Measurements from ENCODE around the gene DGKG.

DGKG gene

GRCh38 chr3:186368717-186369116 lies 6.7 kb upstream of the DGKG start:
- in situ Hi-C loops (cut with MboI; ENCODE audit: low pct_unique_long_range_greater_than_20kb, low sequenced_read_pairs): no loop called here

DNA sequence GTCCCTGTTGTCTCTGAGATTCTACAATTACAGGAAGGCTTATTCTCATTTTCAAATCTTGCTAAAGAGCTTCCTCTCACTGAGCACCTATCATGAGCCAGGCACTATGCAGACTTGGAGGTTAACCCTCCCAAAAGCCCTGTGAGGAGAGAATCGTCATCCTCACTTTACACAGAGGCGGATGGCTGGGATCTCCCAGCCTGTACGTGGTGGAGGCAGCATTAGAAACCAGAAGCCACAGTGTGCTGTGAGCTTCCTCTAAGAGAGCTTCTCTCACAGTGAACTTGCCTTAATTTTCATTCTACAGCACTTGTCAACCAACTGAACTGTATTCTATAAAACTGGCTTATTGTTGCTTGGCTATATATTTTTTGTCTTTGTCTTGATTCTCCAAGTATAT lies 6.1 kb upstream of the DGKG start:
- in situ Hi-C loops (cut with MboI; ENCODE audit: low pct_unique_long_range_greater_than_20kb, low sequenced_read_pairs): no loop called here

More at GRCh38 chr3:186368717-186369116, 6.7 kb upstream of the DGKG start:
- no peak for DNase-seq

GRCh38 chr3:186367631-186368030 lies 5.6 kb upstream of the DGKG start:
- no peak for DNase-seq
- in situ Hi-C loops (cut with MboI; ENCODE audit: low pct_unique_long_range_greater_than_20kb, low sequenced_read_pairs): no loop called here

More for the DNA sequence above, 6.1 kb upstream of the DGKG start:
- DNase-seq: no peak

GRCh38 chr3:186366206-186366605 lies 4.2 kb upstream of the DGKG start:
- in situ Hi-C loops (cut with MboI; ENCODE audit: low pct_unique_long_range_greater_than_20kb, low sequenced_read_pairs): no loop called here
- DNase-seq: no peak

DNA sequence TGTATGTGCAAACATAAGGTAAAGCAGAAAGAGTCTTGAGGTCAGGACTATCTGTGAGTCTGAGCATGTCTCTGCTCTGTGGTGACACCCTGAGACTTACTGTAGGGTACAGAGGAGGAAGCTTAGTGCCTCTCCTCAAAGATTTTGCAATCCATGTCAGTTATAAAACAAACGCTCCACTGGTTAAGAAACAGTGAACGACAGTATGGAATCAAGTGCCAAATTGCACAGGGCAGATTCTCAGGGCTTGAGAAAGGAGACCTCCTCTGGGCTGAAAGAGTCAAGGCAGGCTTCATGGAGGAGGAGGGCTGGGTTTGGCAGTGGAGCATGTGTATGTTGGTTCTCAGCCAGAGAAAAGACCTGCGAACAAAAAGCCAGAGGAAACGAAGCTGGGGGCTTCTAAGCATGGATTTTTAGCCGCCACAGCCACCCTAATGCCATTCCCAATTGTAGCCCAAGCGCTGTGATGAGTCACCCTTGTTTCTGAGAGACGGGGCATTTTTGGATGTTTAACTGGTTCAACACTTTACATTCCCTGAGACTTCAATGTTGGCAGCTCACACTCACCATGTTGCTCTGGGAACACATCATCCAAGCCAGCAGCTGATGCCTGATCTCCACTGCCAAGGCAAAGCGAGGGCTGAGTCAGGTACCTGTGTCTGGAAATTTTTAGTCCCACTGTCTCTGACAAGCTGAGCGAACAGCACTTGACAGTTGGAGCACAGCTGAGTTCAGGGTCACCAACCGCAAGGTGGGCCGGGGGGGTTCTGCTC lies 3.4 kb upstream of the DGKG start:
- no peak for DNase-seq
- in situ Hi-C loops (cut with MboI; ENCODE audit: low pct_unique_long_range_greater_than_20kb, low sequenced_read_pairs): no loop called here

DNA sequence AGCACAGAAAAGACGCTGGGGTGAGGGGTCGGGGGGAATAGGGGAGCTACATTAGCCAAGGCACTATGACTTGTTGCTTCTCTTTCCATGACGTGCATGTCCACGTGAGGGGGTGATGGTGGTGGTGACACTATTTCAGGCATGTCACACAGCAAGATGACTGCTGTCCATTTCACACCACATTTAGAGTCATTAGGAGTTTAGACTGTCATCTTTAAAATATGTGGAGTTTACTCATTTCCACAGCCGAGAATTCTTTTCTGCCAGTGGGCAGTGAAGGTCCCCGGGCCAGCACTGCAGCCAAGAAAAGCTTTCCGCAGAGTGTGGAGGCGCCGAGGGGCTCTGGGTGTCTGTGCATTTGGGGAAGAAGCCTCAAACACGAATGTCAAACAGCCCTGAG lies 954 bp upstream of the DGKG start:
- in situ Hi-C loops (cut with MboI; ENCODE audit: low pct_unique_long_range_greater_than_20kb, low sequenced_read_pairs): no loop called here
- no peak for DNase-seq

DNA sequence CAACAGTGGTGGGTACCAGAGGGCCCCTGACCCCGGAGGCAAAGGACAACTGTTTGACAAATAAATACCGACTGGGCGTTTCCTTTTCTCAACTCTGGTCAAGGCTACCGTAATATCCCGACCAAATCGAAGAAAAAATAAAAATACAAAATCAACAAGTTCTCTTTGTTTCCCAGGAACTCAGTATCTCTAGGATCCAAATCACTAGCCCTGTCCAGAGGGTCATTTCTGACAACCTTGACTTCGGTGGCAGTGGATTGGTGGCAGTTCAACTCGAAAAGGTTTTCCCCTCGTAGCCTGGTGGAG lies 456 bp upstream of the DGKG start:
- in situ Hi-C loops (cut with MboI; ENCODE audit: low pct_unique_long_range_greater_than_20kb, low sequenced_read_pairs): no loop called here
- no peak for DNase-seq

DNA sequence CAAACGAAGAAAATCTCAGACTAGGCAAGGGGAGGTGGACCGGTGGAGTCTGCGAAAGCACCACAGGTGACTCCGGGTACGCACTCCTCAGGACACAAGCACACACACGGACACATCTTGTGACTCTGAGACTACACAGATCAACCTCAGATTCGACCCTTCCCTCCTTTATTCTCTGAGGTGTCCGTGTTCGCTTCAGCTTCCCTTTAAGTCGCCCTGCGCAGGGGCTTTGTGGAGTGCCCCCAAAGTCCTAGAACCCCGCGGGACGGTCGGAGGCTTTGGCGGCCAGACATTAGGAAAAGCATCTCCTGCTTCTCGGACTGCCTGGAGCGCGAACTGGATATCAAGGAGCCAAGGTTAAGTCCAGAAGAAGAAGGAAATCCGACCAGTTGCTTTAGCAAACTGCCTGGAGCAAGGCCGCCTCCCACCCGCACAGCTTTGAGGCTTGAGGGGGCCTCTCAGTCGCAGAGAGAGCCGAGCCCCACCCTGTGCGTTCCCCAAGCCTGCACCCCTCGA lies 730 bp downstream of the DGKG start:
- no peak for DNase-seq
- in situ Hi-C loops (cut with MboI; ENCODE audit: low pct_unique_long_range_greater_than_20kb, low sequenced_read_pairs): no loop called here

DNA sequence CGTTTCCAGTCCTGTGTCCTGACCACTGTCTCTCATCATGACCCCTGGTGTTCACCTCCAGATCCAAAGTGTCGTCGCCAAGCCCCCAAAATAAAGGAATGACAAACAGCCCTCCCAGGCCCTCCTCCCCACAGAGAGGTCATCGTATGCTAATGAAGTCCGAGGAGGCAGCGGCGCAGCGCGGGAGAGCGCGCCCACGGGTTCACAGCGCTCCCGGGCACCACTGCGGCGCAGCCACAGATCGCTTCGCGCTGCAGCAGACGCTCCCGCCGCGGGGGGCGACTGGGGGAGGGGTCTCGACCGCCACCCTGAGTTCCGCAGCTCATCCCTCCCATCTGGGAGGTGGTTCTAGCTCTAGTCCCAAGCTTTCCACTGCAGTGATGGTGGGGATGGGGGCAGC lies 1.3 kb downstream of the DGKG start:
- DNase-seq: no peak
- in situ Hi-C loops (cut with MboI; ENCODE audit: low pct_unique_long_range_greater_than_20kb, low sequenced_read_pairs): no loop called here

GRCh38 chr3:186359078-186359477 lies 3.0 kb downstream of the DGKG start:
- DNase-seq: no peak
- in situ Hi-C loops (cut with MboI; ENCODE audit: low pct_unique_long_range_greater_than_20kb, low sequenced_read_pairs): no loop called here

DNA sequence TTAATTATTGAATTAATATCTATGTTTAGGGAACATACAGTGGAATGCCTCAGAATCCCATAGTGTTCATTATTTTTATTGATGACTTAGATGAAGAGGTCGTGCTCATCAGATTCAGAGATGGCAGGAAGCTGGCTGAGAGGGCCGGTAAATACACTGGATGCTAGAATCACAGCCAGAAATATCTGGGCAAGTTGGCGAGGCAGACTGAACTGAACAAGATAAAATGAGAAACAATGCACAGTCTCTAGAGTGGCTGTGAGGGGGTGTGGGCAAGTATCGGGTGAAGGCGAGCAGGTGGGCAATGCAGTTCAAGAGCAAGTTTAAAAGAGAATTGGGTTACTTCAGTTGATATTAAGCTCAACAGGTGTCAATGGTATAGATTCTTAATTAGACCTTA lies 5.9 kb downstream of the DGKG start:
- in situ Hi-C loops (cut with MboI; ENCODE audit: low pct_unique_long_range_greater_than_20kb, low sequenced_read_pairs): no loop called here
- DNase-seq: no peak

DNA sequence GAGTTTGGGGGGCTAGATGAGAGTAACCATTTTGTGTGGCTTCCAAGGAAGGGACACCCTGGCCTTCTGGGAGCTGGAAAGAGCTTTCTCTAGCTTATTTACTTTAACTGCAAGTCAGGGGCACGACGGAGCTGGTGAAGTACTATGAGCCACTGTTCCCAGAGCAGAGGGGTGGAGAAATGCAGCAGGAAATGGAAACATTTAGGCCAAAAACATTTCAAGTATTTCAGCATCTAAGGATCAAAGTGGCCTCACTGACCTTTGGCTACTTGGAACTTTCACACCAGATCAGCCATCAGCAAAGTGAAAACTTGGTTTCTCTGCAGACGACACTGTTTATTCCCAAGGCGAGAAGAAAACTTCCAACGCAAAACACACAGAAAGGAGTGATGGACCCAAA lies 7.9 kb downstream of the DGKG start:
- no peak for DNase-seq
- in situ Hi-C loops (cut with MboI; ENCODE audit: low pct_unique_long_range_greater_than_20kb, low sequenced_read_pairs): no loop called here

GRCh38 chr3:186352369-186352768 lies 9.7 kb downstream of the DGKG start:
- DNase-seq: no peak
- in situ Hi-C loops (cut with MboI; ENCODE audit: low pct_unique_long_range_greater_than_20kb, low sequenced_read_pairs): no loop called here

DNA sequence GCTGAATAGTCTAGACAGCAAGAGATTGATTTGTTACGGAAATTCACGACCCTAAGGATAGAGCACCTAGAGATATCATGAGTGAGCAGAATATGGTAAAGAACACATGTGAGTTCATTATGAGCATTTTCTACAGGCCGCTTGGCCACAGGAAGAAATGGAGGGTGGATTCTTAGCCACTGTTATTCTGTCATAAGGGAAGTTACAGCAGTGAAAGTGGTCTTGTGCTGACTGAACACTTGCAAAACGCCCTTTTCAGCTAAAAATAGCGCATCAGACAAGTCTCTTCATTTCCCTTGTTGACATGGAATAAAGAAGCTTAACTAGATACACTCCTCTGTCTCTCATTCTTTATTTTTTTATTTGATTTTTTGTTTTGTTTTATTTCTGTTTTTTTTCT lies 19.8 kb downstream of the DGKG start:
- no peak for DNase-seq
- in situ Hi-C loops (cut with MboI; ENCODE audit: low pct_unique_long_range_greater_than_20kb, low sequenced_read_pairs): no loop called here

DNA sequence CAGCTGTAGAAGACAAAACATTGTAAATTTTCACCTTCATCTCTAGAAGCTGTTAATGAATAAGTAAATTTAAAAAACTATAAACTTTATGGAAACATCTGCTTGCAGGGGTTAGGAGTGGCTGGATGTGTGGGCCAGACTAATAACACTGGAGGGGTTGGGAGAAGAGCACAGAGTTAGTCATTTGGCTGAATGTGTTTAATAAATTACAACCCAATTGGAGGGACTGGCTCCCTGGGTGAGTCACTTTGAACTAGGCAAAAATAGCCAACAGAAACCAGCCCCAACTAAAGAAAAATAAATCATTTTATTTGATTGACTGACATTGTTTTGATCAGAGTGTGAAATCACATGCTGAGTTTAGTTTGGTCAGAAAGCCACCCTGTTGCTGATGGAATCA lies 21.8 kb downstream of the DGKG start:
- in situ Hi-C loops (cut with MboI; ENCODE audit: low pct_unique_long_range_greater_than_20kb, low sequenced_read_pairs): no loop called here
- DNase-seq: no peak

DNA sequence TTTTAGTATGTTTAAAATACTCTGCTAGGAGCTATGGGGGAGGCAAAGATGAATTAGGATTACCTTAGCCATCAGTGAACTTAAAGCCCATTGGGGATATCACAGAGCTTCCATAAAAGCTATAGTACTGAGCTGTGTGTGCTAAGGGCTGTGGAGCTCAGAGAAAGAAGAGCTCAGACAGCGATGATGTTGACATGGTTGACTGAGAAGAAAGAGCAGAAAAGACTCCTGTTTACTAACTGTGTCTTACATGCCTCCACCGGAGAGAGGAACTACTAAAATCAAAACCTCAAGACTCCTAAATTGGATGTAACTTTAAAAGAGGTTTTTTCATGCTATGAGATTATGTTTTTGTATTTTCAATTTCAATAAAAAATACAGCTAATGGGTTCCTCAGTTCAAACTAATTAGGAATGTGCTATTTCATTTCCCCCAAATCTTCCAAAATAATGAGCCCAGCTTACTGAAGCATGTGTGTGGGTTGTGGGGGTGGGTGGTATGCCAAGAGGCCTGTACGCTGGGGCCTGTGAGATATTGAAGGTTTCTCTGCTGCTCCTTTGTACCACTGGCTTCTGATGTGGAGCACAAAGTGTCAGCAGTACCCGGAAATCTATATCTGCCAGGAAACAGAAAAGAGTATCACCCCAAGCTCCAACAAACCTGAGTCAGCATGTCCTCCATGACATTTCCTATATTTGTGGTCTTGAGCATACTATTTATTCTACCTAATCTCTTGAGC lies 22.7 kb downstream of the DGKG start:
- no peak for DNase-seq

GRCh38 chr3:186333256-186333655 lies 28.8 kb downstream of the DGKG start:
- in situ Hi-C loops (cut with MboI; ENCODE audit: low pct_unique_long_range_greater_than_20kb, low sequenced_read_pairs): no loop called here
- DNase-seq: no peak

More for the DNA sequence above, 22.7 kb downstream of the DGKG start:
- in situ Hi-C loops (cut with MboI; ENCODE audit: low pct_unique_long_range_greater_than_20kb, low sequenced_read_pairs): no loop called here

DNA sequence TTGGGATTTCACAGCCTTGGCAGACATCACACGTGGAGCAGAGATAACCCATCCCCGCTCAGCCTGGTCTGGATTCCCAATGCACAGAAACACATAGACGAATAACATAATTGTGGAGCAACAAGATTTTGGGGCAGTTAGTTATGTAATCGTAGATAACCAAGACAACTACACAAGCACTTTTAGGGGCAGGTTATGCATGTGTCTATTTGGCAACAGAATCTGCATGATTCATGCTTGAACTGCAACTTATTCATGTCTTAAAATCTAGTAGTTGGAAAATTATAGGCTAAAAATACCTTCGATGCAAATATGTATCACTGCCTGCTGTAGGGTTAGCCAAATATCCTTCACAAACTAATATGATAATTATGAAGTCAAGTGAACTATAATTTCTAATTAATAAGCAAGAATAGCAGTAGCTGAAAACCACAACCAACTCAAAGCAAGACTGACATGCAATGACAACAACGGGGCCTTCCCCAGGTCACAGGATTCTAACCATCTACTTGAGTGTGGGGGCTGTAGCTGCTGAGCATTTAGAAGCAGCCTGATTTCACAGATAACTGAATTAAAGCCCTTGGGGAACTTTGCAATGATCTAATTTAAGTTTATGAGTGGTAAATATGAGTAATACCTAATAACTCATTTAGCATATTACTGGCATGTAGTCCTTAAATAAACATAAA lies 31.1 kb downstream of the DGKG start:
- in situ Hi-C loops (cut with MboI; ENCODE audit: low pct_unique_long_range_greater_than_20kb, low sequenced_read_pairs): no loop called here
- DNase-seq: no peak

DNA sequence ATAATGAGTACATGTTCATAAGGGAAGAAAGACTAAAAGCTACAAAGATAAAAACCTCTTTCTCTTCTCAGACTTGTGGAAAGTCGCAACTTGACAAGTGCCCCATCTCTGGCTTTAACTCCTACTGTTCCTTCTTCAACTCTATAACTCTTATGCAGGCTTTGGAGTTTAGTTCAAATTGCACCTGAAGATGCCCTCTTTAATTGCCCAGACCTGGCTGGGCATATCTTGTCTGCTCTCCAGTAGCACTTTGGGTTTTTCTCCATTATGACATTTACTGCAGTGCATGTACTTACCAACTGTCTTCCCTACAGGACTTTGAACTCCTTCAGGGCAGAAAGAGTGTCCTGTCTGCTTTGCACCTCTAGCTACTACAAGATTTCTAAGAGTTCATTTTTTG lies 32.4 kb downstream of the DGKG start:
- in situ Hi-C loops (cut with MboI; ENCODE audit: low pct_unique_long_range_greater_than_20kb, low sequenced_read_pairs): no loop called here
- DNase-seq: no peak

DNA sequence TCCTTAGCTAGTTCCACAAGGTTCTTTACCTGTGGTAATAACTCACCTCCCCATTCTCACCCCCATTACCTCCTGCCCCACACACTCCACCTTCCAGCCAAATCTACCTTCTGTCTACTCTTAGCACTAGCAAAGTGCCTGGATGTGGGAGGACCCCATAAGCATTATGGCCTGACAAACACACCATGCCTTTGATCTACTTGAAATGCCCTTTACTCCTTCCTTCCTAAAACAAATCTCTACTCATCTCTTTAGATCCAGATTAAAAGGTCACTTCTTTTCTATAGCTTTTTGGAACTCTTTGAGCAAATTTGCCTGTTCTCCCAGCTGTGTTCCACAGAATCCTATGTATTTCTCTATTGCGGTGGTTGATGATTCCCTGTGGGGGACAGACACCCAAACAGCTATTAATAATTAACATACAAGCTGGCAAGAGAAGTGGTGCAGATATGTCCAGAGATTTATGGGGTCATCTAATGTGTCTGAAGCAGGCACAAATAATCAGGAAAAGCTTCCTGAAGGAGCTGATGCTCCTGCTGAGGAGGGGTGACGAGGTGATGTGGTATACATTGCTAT lies 34.0 kb downstream of the DGKG start:
- DNase-seq: no peak
- in situ Hi-C loops (cut with MboI; ENCODE audit: low pct_unique_long_range_greater_than_20kb, low sequenced_read_pairs): no loop called here
